A549 (cell line): ENCODE results near the gene CXorf65. TPM values are rescaled to one million over a fixed set of nuclear protein-coding genes. Genes with fewer than 3 reads are reported as not detected.
A peak's percentile ranks its signal among the peaks of the same experiment; 100 is the strongest.

Source experiments
- ATAC-seq, 2 experiments: fragments of 200-7000 bp in 1 of 2; fragments of >200 bp in 1 of 2; cut with Nextera tagmentation in 1 of 2; cut with Tn5 transposase in 1 of 2; 3 replicates each; pipeline versions ENCODE4 v1.8.0 to v1.9.1; 2018 to 2020; ENCODE audit warnings: mild to moderate bottlenecking in 1 of 2, moderate library complexity in 1 of 2
- CTCF ChIA-PET: fragments of 300-600 bp; sonication (Branson Sonifier 250); formaldehyde crosslinking; extraction: SDS; loops from one replicate; lab custom pipeline; 2021; ENCODE audit warnings: antibody characterized with exemption, inconsistent platforms; lab: Yijun Ruan, JAX
- POLR2A ChIA-PET: fragments of 350-600 bp; formaldehyde crosslinking; extraction: SDS; loops from one replicate; lab custom pipeline; 2021; ENCODE audit warnings: antibody characterized with exemption, inconsistent platforms; lab: Yijun Ruan, JAX
- DNase-seq, 2 experiments: peaks; one replicate each; pipeline versions ENCODE4 v3.0.0 to v3.0.0-alpha.2; 2011 to 2016; ENCODE audit warnings: low read depth in 1 of 2, low spot score in 1 of 2
- FAIRE-seq: peaks from 2 replicates; lab custom pipeline; 2011; peaks lifted over from hg19 to GRCh38; lab: Jason Lieb, UNC
- H3K27ac ChIP-seq, 2 experiments: fragments of >200 bp; sonication (Bioruptor Twin); formaldehyde crosslinking; 3 replicates each; pipeline ENCODE4 v1.5.1; 2016 to 2017
- H3K4me1 ChIP-seq: fragments of >200 bp; sonication (Bioruptor Twin); formaldehyde crosslinking; 3 replicates; pipeline ENCODE4 v1.6.1; 2016
- H3K4me2 ChIP-seq: fragments of >200 bp; sonication (Bioruptor Twin); formaldehyde crosslinking; 3 replicates; pipeline ENCODE4 v1.6.1; 2016
- H3K4me3 ChIP-seq: fragments of >200 bp; sonication (Bioruptor Twin); formaldehyde crosslinking; 3 replicates; pipeline ENCODE4 v1.5.1; 2016
- H3K9me3 ChIP-seq: fragments of >200 bp; sonication (Bioruptor Twin); formaldehyde crosslinking; 3 replicates; pipeline ENCODE4 v1.6.1; 2016
- BCL3 ChIP-seq: fragments of >200 bp; sonication (Bioruptor Twin); formaldehyde crosslinking; IDR thresholded peaks from 3 replicates; pipeline ENCODE4 v1.6.1; 2016
- CEBPB ChIP-seq, 2 experiments: fragments of >200 bp in 1 of 2; sonication (Bioruptor Twin) in 1 of 2; formaldehyde crosslinking in 1 of 2; IDR thresholded peaks; 2 replicates each; pipeline ENCODE4 v1.6.1; 2012 to 2016
- CHD2 ChIP-seq: fragments of 150-350 bp; IDR thresholded peaks from 2 replicates; pipeline ENCODE4 v1.6.1; 2014; ENCODE audit warnings: low read length; ENCODE audit not compliant: partially characterized antibody
- CHD4 ChIP-seq: fragments of 200-600 bp; sonication (generic); IDR thresholded peaks from 2 replicates; pipeline ENCODE4 v1.6.1; 2016; ENCODE audit warnings: antibody characterized with exemption, mild to moderate bottlenecking, borderline replicate concordance
- E2F6 ChIP-seq: IDR thresholded peaks from 2 replicates; pipeline ENCODE4 v1.6.1; 2012; ENCODE audit warnings: low read depth, borderline replicate concordance
- EHMT2 ChIP-seq: fragments of 200-600 bp; sonication (generic); IDR thresholded peaks from 2 replicates; pipeline ENCODE4 v1.6.1; 2016; ENCODE audit warnings: antibody characterized with exemption, low read depth, mild to moderate bottlenecking, moderate library complexity
- FOXS1 ChIP-seq: fragments of 250-450 bp; sonication (Bioruptor Pico); IDR thresholded peaks from 2 replicates; pipeline ENCODE4 v1.5.0; 2020; ENCODE audit warnings: mild to moderate bottlenecking, moderate library complexity
- GATA3 ChIP-seq: IDR thresholded peaks from 2 replicates; pipeline ENCODE4 v1.6.1; 2012; ENCODE audit warnings: borderline replicate concordance
- HDAC2 ChIP-seq: fragments of 200-600 bp; sonication (generic); IDR thresholded peaks from 2 replicates; pipeline ENCODE4 v1.6.1; 2016
- HEYL ChIP-seq: fragments of 250-450 bp; sonication (Bioruptor Pico); IDR thresholded peaks from 2 replicates; pipeline ENCODE4 v1.8.0; 2021; ENCODE audit warnings: mild to moderate bottlenecking, moderate library complexity
- HOXB5 ChIP-seq: fragments of 250-450 bp; sonication (Bioruptor Pico); IDR thresholded peaks from 2 replicates; pipeline ENCODE4 v1.5.0; 2020; ENCODE audit warnings: mild to moderate bottlenecking, moderate library complexity
- JUN ChIP-seq, 2 experiments: fragments of >200 bp; sonication (Bioruptor Twin); formaldehyde crosslinking; IDR thresholded peaks; 2 replicates in 1 of 2; 3 replicates in 1 of 2; pipeline ENCODE4 v1.6.1; 2016 to 2017
- MAX ChIP-seq: IDR thresholded peaks from 2 replicates; pipeline ENCODE4 v1.6.1; 2012
- MAZ ChIP-seq: fragments of 150-350 bp; IDR thresholded peaks from 2 replicates; pipeline ENCODE4 v1.6.1; 2014; ENCODE audit warnings: antibody characterized with exemption, low read depth, low read length, borderline replicate concordance
- MYC ChIP-seq: IDR thresholded peaks from 2 replicates; pipeline ENCODE4 v1.6.1; 2012; ENCODE audit warnings: mild to moderate bottlenecking, inconsistent platforms, low read length, improper control_type of control experiment, borderline replicate concordance
- NR3C1 ChIP-seq: fragments of >200 bp; sonication (Bioruptor Twin); formaldehyde crosslinking; IDR thresholded peaks from 3 replicates; pipeline ENCODE4 v1.6.1; 2017
- PBX3 ChIP-seq: IDR thresholded peaks from 2 replicates; pipeline ENCODE4 v1.6.1; 2012
- POLR2A ChIP-seq: IDR thresholded peaks from 2 replicates; pipeline ENCODE4 v1.6.1; 2012; ENCODE audit warnings: mild to moderate bottlenecking, low read length
- RARB ChIP-seq: fragments of 250-450 bp; sonication (Bioruptor Pico); IDR thresholded peaks from 2 replicates; pipeline ENCODE4 v1.8.0; 2021; ENCODE audit warnings: mild to moderate bottlenecking, moderate library complexity
- RNF2 ChIP-seq: fragments of 200-600 bp; sonication (generic); IDR thresholded peaks from 2 replicates; pipeline ENCODE4 v1.6.1; 2016; ENCODE audit warnings: low read depth, mild to moderate bottlenecking, antibody characterized with exemption, moderate library complexity, borderline replicate concordance
- SMC3 ChIP-seq: fragments of >200 bp; sonication (Bioruptor Twin); formaldehyde crosslinking; IDR thresholded peaks from 3 replicates; pipeline ENCODE4 v1.6.1; 2018; ENCODE audit warnings: inconsistent platforms
- SREBF2 ChIP-seq: fragments of 450-650 bp; IDR thresholded peaks from 2 replicates; pipeline ENCODE4 v1.6.1; 2014; ENCODE audit warnings: mild to moderate bottlenecking, moderate library complexity
- TFCP2L1 ChIP-seq: fragments of 250-450 bp; sonication (Bioruptor Pico); IDR thresholded peaks from 2 replicates; pipeline ENCODE4 v1.5.0; 2021; ENCODE audit warnings: mild to moderate bottlenecking
- TP53 ChIP-seq: fragments of 250-450 bp; sonication (Bioruptor Pico); IDR thresholded peaks from 2 replicates; pipeline ENCODE4 v1.5.0; 2021; ENCODE audit warnings: mild to moderate bottlenecking, moderate library complexity
- ZC3H11A ChIP-seq: fragments of 450-650 bp; IDR thresholded peaks from 2 replicates; pipeline ENCODE4 v1.6.1; 2014; ENCODE audit warnings: antibody characterized with exemption, mild to moderate bottlenecking
- ZFP36 ChIP-seq: fragments of 450-650 bp; IDR thresholded peaks from 2 replicates; pipeline ENCODE4 v1.6.1; 2014; ENCODE audit warnings: borderline replicate concordance; ENCODE audit not compliant: partially characterized antibody
- ZSCAN20 ChIP-seq: fragments of 250-450 bp; sonication (Bioruptor Pico); IDR thresholded peaks from 2 replicates; pipeline ENCODE4 v1.8.0; 2022; ENCODE audit warnings: mild to moderate bottlenecking, moderate library complexity
- WGBS: methylation state at CpG from one replicate; pipeline ENCODE4 v1.1.6; 2017; ENCODE audit errors: missing lambda C conversion rate; 5-methylcytosine and 5-hydroxymethylcytosine counted together
- polyA plus RNA-seq, 4 experiments: library from polyadenylated mRNA; depleted of rRNA in 3 of 4; stranded (reverse); fragments of >200 nt; fragmentation: RNase III in 1 of 4; extraction: RNeasy Plus Mini Kit Qiagen cat#74134 plus additional on column Dnase treatment in 1 of 4; gene quantifications; 2 replicates in 3 of 4; 3 replicates in 1 of 4; pipeline ENCODE4 v1.2.3, GENCODE V29; 2011 to 2017
- TF ChIP-seq, protein P1 (sequence below): fragments of >200 bp; sonication (Bioruptor Twin); formaldehyde crosslinking; IDR thresholded peaks from 3 replicates; pipeline ENCODE4 v1.5.1; 2016
- TF ChIP-seq, protein P2 (sequence below): fragments of 200-600 bp; sonication (generic); IDR thresholded peaks from 2 replicates; pipeline ENCODE4 v1.6.1; 2016; ENCODE audit warnings: antibody characterized with exemption, mild to moderate bottlenecking, moderate library complexity

Gene CXorf65
- polyA plus RNA-seq, 2 of the 4 experiments (the other 2 are of a cell fraction) = not detected

DNA sequence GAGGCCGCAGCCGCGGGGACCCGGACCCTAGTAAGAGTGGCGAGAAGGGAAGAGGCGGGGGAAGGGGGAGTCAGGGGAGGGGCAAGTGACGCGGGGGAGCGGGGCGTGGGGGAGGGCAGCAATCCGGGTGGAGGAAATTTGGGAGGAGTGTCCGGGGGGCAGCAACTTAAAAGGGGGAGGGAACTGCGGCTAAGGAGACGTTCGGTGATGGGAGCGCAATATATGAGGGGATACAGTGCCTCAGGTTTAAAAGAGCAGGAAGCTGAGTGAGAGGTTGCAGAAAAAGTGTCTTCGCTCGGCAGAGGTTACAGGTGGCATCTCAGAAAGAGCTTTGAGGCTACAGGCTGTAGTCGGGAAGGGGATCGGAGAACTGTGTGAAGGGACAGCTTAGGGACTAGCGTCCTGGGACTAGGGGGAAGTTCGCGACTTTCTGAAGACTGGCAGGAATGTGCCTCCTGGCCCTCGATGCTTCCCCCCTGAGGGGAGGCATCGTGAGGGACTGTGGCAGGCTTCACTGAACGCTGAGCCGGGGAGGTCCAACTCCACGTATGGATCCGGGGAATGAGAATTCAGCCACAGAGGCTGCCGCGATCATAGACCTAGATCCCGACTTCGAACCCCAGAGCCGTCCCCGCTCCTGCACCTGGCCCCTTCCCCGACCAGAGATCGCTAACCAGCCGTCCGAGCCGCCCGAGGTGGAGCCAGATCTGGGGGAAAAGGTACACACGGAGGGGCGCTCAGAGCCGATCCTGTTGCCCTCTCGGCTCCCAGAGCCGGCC is 10.4 kb downstream of the CXorf65 start:
- peaks cover 6% of the 10 kb centered on the region; the same call in 2 of the 3 replicates for H3K4me1 ChIP-seq
- WGBS = 3% methylated on average over 18 of the region's 46 CpGs
- POLR2A ChIA-PET = no interaction called here
- H3K9me3 ChIP-seq = no peaks in the 10 kb centered on the region
- CTCF ChIA-PET = interaction anchor here (1.1 kb wide), 1 partner anchor 83 kb away, joined by 3 read pairs; no protein-coding TSS in a partner anchor
- DNase-seq = peak in 1 of 2 experiments; percentile 65
- H3K4me3 ChIP-seq = peak overlapping the region; percentile 58
- TF ChIP-seq HEYL (no peak), SMC3 (no peak), GATA3 (no peak), EHMT2 (no peak), HDAC2 (no peak), HOXB5 (CRISPR knock-in tag) (no peak), MYC (no peak), ZFP36 (no peak), PBX3 (no peak), CEBPB (IDR thresholded peaks at IDR 0.05) (no peak), TFCP2L1 (CRISPR knock-in tag) (no peak), SREBF2 (no peak), NR3C1 (no peak), POLR2A (no peak), JUN (IDR thresholded peaks at IDR 0.05) (no peak), RARB (no peak), FOXS1 (CRISPR knock-in tag) (no peak)
- TF ChIP-seq, all 56 proteins: peak for 0
- ATAC-seq (peak; percentile 51 to 61), FAIRE-seq (no peak)
- H3K4me2 ChIP-seq = peak overlapping the region; percentile 83
- peak overlapping the region; percentile 78 to 86 for H3K27ac ChIP-seq

DNA sequence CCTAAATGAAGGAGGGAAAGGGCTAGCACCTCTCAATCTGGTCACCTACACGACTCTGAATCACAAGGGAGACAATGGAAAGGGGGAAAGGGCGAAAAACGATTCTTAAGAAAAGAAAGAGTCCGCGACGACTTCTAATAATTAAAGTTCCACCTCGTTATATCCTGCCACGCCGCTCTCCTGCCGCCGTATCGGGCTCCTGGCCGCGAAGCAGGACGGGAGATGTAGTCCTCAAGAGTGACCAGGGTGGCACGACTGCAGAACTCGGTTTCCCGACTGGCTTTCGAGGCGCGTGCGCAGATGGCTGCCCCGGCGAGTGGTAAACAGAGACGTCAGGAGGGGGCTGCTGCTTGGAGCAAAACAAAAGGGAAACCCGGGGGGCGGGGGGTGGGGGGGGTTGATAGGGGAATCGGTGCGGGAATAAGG is 11.0 kb downstream of the CXorf65 start, which contains the start of gene FOXO4:
FOXO4 (plus strand) TSS at position 297 of the 426 bp plus-strand sequence. CDS start 678 bp downstream, outside the sequence.
- POLR2A ChIA-PET = no interaction called here
- FAIRE-seq (peak; percentile 97), DNase-seq (peak; percentile 87 to 94), ATAC-seq (peak; percentile 96 to 97)
- Histone ChIP-seq H3K4me2 (peak within 1 kb of the TSS; percentile 91), H3K9me3 (no peaks in the 10 kb centered on the region), H3K27ac (peak within 1 kb of the TSS; percentile 78 to 86), H3K4me3 (peak within 1 kb of the TSS; percentile 58), H3K4me1 (peaks cover 6% of the 10 kb centered on the region; the same call in 2 of the 3 replicates)
- CTCF ChIA-PET = interaction anchor here (1.1 kb wide), 1 partner anchor 84 kb away, joined by 3 read pairs; no protein-coding TSS in a partner anchor
- WGBS = 0% methylated on average over 15 of the region's 29 CpGs
- TF ChIP-seq GATA3 (no peak), TP53 (CRISPR knock-in tag) (no peak), RNF2 (no peak), CHD4 (no peak), CEBPB (IDR thresholded peaks at IDR 0.05) (no peak), CHD2 (no peak), POLR2A (peak; percentile 67), MAZ (no peak), BCL3 (0 out of 3 replicates have a peak, but pooled peaks have one; percentile 17), ZC3H11A (no peak), HOXB5 (CRISPR knock-in tag) (no peak), MAX (peak; percentile 74), E2F6 (peak; percentile 63), HEYL (no peak), EHMT2 (no peak), ZSCAN20 (CRISPR knock-in tag) (no peak)
- TF ChIP-seq, protein P1, sequence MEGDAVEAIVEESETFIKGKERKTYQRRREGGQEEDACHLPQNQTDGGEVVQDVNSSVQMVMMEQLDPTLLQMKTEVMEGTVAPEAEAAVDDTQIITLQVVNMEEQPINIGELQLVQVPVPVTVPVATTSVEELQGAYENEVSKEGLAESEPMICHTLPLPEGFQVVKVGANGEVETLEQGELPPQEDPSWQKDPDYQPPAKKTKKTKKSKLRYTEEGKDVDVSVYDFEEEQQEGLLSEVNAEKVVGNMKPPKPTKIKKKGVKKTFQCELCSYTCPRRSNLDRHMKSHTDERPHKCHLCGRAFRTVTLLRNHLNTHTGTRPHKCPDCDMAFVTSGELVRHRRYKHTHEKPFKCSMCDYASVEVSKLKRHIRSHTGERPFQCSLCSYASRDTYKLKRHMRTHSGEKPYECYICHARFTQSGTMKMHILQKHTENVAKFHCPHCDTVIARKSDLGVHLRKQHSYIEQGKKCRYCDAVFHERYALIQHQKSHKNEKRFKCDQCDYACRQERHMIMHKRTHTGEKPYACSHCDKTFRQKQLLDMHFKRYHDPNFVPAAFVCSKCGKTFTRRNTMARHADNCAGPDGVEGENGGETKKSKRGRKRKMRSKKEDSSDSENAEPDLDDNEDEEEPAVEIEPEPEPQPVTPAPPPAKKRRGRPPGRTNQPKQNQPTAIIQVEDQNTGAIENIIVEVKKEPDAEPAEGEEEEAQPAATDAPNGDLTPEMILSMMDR = no peak
- TF ChIP-seq, protein P2, sequence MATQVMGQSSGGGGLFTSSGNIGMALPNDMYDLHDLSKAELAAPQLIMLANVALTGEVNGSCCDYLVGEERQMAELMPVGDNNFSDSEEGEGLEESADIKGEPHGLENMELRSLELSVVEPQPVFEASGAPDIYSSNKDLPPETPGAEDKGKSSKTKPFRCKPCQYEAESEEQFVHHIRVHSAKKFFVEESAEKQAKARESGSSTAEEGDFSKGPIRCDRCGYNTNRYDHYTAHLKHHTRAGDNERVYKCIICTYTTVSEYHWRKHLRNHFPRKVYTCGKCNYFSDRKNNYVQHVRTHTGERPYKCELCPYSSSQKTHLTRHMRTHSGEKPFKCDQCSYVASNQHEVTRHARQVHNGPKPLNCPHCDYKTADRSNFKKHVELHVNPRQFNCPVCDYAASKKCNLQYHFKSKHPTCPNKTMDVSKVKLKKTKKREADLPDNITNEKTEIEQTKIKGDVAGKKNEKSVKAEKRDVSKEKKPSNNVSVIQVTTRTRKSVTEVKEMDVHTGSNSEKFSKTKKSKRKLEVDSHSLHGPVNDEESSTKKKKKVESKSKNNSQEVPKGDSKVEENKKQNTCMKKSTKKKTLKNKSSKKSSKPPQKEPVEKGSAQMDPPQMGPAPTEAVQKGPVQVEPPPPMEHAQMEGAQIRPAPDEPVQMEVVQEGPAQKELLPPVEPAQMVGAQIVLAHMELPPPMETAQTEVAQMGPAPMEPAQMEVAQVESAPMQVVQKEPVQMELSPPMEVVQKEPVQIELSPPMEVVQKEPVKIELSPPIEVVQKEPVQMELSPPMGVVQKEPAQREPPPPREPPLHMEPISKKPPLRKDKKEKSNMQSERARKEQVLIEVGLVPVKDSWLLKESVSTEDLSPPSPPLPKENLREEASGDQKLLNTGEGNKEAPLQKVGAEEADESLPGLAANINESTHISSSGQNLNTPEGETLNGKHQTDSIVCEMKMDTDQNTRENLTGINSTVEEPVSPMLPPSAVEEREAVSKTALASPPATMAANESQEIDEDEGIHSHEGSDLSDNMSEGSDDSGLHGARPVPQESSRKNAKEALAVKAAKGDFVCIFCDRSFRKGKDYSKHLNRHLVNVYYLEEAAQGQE = no peak
